Right renal pelvis (tissue), 4 donors: ENCODE results near the gene MREG. TPM values are rescaled to one million over a fixed set of nuclear protein-coding genes. Genes with fewer than 3 reads are reported as not detected.
A peak's percentile ranks its signal among the peaks of the same experiment; 100 is the strongest.

Experiments
- DNase-seq, 4 donors: peaks; one replicate each; pipeline ENCODE4 v3.0.0-alpha.2; 2013; ENCODE audit warnings: low read depth in 4 of 4, low spot score in 3 of 4, missing footprints in 1 of 4
- polyA plus RNA-seq, 4 donors: library from polyadenylated mRNA; unstranded; fragments of 120-200 nt; gene quantifications; one replicate each; pipeline ENCODE4 v1.2.1, GENCODE V29; 2013; ENCODE audit not compliant: insufficient read length in 4 of 4

MREG gene
- 10 to 100 TPM; 17.0 to 21.4 (median 20.3) TPM for polyA plus RNA-seq

- peak; percentile 69 to 78 (median 74) for DNase-seq
Observed at GRCh38 chr2:216013080-216013909, at the start of gene MREG. Gene MREG (minus strand): TSS chr2:216013551. CDS start chr2:216013327, 224 bp downstream.

- DNase-seq: no peak
Observed at GRCh38 chr2:216059233-216059834, 46.0 kb upstream of the MREG start.

GRCh38 chr2:216057688-216058193, 44.4 kb upstream of the MREG start:
- peak in 3 of 4 donors; percentile 58 to 70 (median 69) for DNase-seq

GRCh38 chr2:216056739-216057138, 43.4 kb upstream of the MREG start:
- DNase-seq: no peak

GRCh38 chr2:216055680-216056079, 42.3 kb upstream of the MREG start:
- no peak for DNase-seq

- DNase-seq: no peak
Observed at GRCh38 chr2:216052420-216052819, 39.1 kb upstream of the MREG start.

- no peak for DNase-seq
Observed at GRCh38 chr2:216051350-216051749, 38.0 kb upstream of the MREG start.

- no peak for DNase-seq
Observed at GRCh38 chr2:216049452-216049851, 36.1 kb upstream of the MREG start.

GRCh38 chr2:216047397-216047796, 34.0 kb upstream of the MREG start:
- DNase-seq: no peak

GRCh38 chr2:216044883-216045486, 31.6 kb upstream of the MREG start:
- DNase-seq: no peak

GRCh38 chr2:216043949-216044348, 30.6 kb upstream of the MREG start:
- DNase-seq: no peak

GRCh38 chr2:216041438-216041837, 28.1 kb upstream of the MREG start:
- DNase-seq: no peak

GRCh38 chr2:216039918-216040317, 26.6 kb upstream of the MREG start:
- DNase-seq: no peak

GRCh38 chr2:216034065-216034464, 20.7 kb upstream of the MREG start:
- no peak for DNase-seq

- DNase-seq: no peak
Observed at GRCh38 chr2:216033403-216033802, 20.1 kb upstream of the MREG start.

GRCh38 chr2:216031960-216032689, 18.8 kb upstream of the MREG start:
- no peak for DNase-seq

GRCh38 chr2:216030216-216030615, 16.9 kb upstream of the MREG start:
- DNase-seq: no peak

- no peak for DNase-seq
Observed at GRCh38 chr2:216029416-216030129, 16.2 kb upstream of the MREG start.

GRCh38 chr2:216024779-216025336, 11.5 kb upstream of the MREG start:
- DNase-seq: no peak
